HepG2 (cell line): ENCODE results near the gene UBE2C. TPM values are rescaled to one million over a fixed set of nuclear protein-coding genes. Genes with fewer than 3 reads are reported as not detected.

ENCODE experiments used
- ETS1 ChIP-seq: sonication (generic); formaldehyde crosslinking; IDR thresholded peaks from 2 replicates; pipeline ENCODE4 v1.4.0; 2020; ENCODE audit warnings: missing genetic modification reagents
- FOSL2 ChIP-seq: sonication (generic); formaldehyde crosslinking; IDR thresholded peaks from 2 replicates; pipeline ENCODE4 v1.4.0; 2020; ENCODE audit warnings: missing genetic modification reagents
- FOXO4 ChIP-seq: sonication (generic); formaldehyde crosslinking; conservative IDR thresholded peaks from 2 replicates; pipeline ENCODE4 v1.8.1; 2023; ENCODE audit warnings: missing genetic modification reagents
- SKI ChIP-seq: fragments of 450-650 bp; IDR thresholded peaks from one replicate; pipeline ENCODE4 v1.6.1; 2018; ENCODE audit warnings: mild to moderate bottlenecking; ENCODE audit not compliant: partially characterized antibody
- ZNF207 ChIP-seq: fragments of 450-650 bp; IDR thresholded peaks from 2 replicates; pipeline ENCODE4 v1.6.1; 2016; ENCODE audit warnings: antibody characterized with exemption, borderline replicate concordance
- ZNF251 ChIP-seq: sonication (generic); formaldehyde crosslinking; IDR thresholded peaks from 2 replicates; pipeline ENCODE4 v1.9.0; 2021; ENCODE audit warnings: mild to moderate bottlenecking, missing genetic modification reagents
- ZNF414 ChIP-seq: sonication (generic); formaldehyde crosslinking; IDR thresholded peaks from 2 replicates; pipeline ENCODE4 v1.5.0; 2020; ENCODE audit warnings: missing genetic modification reagents
- ZNF547 ChIP-seq: sonication (generic); formaldehyde crosslinking; IDR thresholded peaks from 2 replicates; pipeline ENCODE4 v1.5.1; 2020; ENCODE audit warnings: mild to moderate bottlenecking, missing genetic modification reagents
- ZNF704 ChIP-seq: sonication (generic); formaldehyde crosslinking; IDR thresholded peaks from 2 replicates; pipeline ENCODE4 v1.8.1; 2023; ENCODE audit warnings: mild to moderate bottlenecking, inconsistent platforms, moderate library complexity, missing genetic modification reagents, borderline replicate concordance
- ZNF839 ChIP-seq: sonication (generic); formaldehyde crosslinking; IDR thresholded peaks from 2 replicates; pipeline ENCODE4 v1.4.0; 2020; ENCODE audit warnings: missing genetic modification reagents, mild to moderate bottlenecking, borderline replicate concordance
- ZSCAN12 ChIP-seq: sonication (generic); formaldehyde crosslinking; IDR thresholded peaks from 2 replicates; pipeline ENCODE4 v1.9.0; 2021; ENCODE audit warnings: mild to moderate bottlenecking, missing genetic modification reagents
- ZSCAN9 ChIP-seq: IDR thresholded peaks from 2 replicates; pipeline ENCODE4 v1.6.1; 2016; ENCODE audit warnings: borderline replicate concordance
- polyA plus RNA-seq, 8 experiments: library from polyadenylated mRNA; depleted of rRNA in 3 of 8; stranded (reverse) in 7 of 8; unstranded in 1 of 8; fragments of >200 nt; fragmentation: Illumina TruSeq in 4 of 8; extraction: Trizol in 4 of 8; gene quantifications; 2 replicates each; pipeline versions ENCODE4 v1.2.1 to v1.2.3, GENCODE V29; 2011 to 2016; ENCODE audit warnings: low read depth in 4 of 8, missing spikeins in 1 of 8, mixed read lengths in 1 of 8; ENCODE audit not compliant: insufficient read depth in 1 of 8
- total RNA-seq, 5 experiments: library from RNA; depleted of rRNA; stranded (reverse); fragments of >200 nt; fragmentation: Illumina TruSeq; extraction: Trizol; gene quantifications; 2 replicates each; pipeline ENCODE4 v1.2.3, GENCODE V29; 2016; ENCODE audit warnings: low read depth in 1 of 5

UBE2C gene
- total and polyA plus RNA-seq, 2 of the 13 experiments (the other 11 are each of a cell fraction or from before 2014, with no cell fraction given) = 100 to 123 TPM

- no peak for TF ChIP-seq SKI
- peak; percentile 95; the same call in 1 of the 2 replicates for TF ChIP-seq ZNF704
- TF ChIP-seq ZNF414 (CRISPR knock-in tag) = no peak; the same call in 1 of the 2 replicates
- TF ChIP-seq ZNF839 (CRISPR knock-in tag) = peak; percentile 66
- TF ChIP-seq FOXO4 (CRISPR knock-in tag) = no peak
- no peak for TF ChIP-seq ZNF207
- TF ChIP-seq ZSCAN9 (CRISPR knock-in tag) = peak; percentile 89
- TF ChIP-seq ZNF547 (CRISPR knock-in tag) = peak; percentile 89
- TF ChIP-seq FOSL2 (CRISPR knock-in tag) = 0 out of 2 replicates have a peak, but pooled peaks have one; percentile 42
- peak; percentile 52; the same call in 1 of the 2 replicates for TF ChIP-seq ZSCAN12 (CRISPR knock-in tag)
- no peak for TF ChIP-seq ZNF251 (CRISPR knock-in tag)
- TF ChIP-seq ETS1 (CRISPR knock-in tag) = no peak; the same call in 1 of the 2 replicates
Observed at GRCh38 chr20:45857114-45857881, 44.9 kb downstream of the UBE2C start, which contains the start of the genes ACOT8 and ZSWIM3 (continued).
